Measurements from ENCODE around the gene TTLL12. TPM values are rescaled to one million over a fixed set of nuclear protein-coding genes. Genes with fewer than 3 reads are reported as not detected.
A peak's percentile ranks its signal among the peaks of the same experiment; 100 is the strongest.
"Not testable (repeated sequence)": the region's sequence is repeated elsewhere in the genome, so short reads cannot be mapped to it uniquely, and the experiment has no call there.

TTLL12 gene
- total RNA-seq, 2 experiments from 2014 or later, result 66.5 to 71.5 TPM

DNA sequence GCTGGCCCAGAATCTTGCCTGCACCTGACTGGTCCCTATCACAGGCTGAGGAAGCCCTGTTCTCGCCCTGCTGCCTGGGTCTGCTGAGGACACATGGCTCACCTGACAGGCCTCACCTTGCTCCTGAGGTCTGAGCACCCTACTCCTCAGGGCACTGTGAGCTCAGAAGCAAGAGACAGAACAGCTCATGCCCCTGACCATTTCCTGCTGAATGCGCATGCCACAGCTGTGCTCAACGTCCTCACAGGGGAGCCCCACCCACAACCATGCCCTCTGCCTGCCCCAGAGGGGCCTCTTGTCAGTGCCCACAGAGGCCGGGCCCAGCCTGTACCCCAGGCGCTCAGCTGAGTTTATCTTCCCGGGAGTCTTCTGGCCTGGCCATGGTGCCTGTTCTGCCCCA is 38.4 kb downstream of the TTLL12 start:
- H3K79me2 ChIP-seq (ENCODE audit: insufficient read depth, low read depth, low read length), result no peaks in the 10 kb centered on the region
- peak overlapping the region; percentile 60 for H2AFZ ChIP-seq (ENCODE audit: low read length)
- H3K4me1 ChIP-seq (ENCODE audit: insufficient read depth, low read length, poor library complexity, severe bottlenecking), result peaks cover 51% of the 10 kb centered on the region
- ChIA-PET POLR2A (interaction anchor here (0.6 to 1.0 kb wide), 2 partner anchors 39 to 375 kb away, joined by 3 to 5 read pairs; no protein-coding TSS in a partner anchor), CTCF (ENCODE audit: unreplicated experiment) (no interaction called here)
- peak overlapping the region; percentile 9 for H3K27ac ChIP-seq (ENCODE audit: low read depth, low read length, poor library complexity, severe bottlenecking)
- no peaks in the 10 kb centered on the region for H3K36me3 ChIP-seq (ENCODE audit: insufficient read depth, low read length)
- intact Hi-C loops (cut with micrococcal nuclease; ENCODE audit: unreplicated experiment), result no loop called here
- TF ChIP-seq, protein P1, sequence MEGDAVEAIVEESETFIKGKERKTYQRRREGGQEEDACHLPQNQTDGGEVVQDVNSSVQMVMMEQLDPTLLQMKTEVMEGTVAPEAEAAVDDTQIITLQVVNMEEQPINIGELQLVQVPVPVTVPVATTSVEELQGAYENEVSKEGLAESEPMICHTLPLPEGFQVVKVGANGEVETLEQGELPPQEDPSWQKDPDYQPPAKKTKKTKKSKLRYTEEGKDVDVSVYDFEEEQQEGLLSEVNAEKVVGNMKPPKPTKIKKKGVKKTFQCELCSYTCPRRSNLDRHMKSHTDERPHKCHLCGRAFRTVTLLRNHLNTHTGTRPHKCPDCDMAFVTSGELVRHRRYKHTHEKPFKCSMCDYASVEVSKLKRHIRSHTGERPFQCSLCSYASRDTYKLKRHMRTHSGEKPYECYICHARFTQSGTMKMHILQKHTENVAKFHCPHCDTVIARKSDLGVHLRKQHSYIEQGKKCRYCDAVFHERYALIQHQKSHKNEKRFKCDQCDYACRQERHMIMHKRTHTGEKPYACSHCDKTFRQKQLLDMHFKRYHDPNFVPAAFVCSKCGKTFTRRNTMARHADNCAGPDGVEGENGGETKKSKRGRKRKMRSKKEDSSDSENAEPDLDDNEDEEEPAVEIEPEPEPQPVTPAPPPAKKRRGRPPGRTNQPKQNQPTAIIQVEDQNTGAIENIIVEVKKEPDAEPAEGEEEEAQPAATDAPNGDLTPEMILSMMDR (conservative IDR thresholded peaks at IDR 0.05; ENCODE audit: low read length), result no peak
- TF ChIP-seq EZH2phosphoT487 (IDR thresholded peaks at IDR 0.05; ENCODE audit: borderline replicate concordance, low read depth, low read length), result no peak
- DNase-seq (ENCODE audit: low spot score), result peak; percentile 42
- H3K4me2 ChIP-seq (ENCODE audit: low read length), result peak overlapping the region; percentile 28
- no peaks in the 10 kb centered on the region for H4K20me1 ChIP-seq (ENCODE audit: insufficient read depth, low read length)
- BruUV-seq (replicated peaks), result no TSS peak
- H3K9me2 ChIP-seq (ENCODE audit: insufficient read depth, low read length), result no peaks in the 10 kb centered on the region
- H3K9me3 ChIP-seq (ENCODE audit: low read length), result no peaks in the 10 kb centered on the region
- H3K4me3 ChIP-seq (ENCODE audit: low read depth, low read length, poor library complexity, severe bottlenecking), result no peak overlapping the region

DNA sequence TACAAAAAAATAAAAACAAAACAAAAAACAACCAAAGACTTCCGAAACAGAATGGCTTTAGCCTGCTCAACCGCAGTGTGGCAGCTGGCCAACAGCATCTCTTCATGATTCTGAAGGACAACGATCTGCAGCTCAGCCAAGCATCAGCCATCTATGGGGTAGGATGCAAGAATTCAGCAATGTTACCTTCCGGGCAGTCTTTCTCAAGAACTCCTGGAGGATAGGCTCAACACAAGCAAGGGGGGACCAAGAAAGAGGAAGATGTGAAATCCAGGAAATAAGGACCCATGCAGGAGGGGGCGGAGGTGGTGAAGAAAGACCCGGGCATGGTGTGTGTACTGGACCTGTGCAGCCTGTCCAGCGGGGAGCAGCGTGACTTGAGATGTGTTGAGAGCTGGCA is 39.1 kb downstream of the TTLL12 start:
- POLR2A ChIA-PET, result interaction anchor here (0.6 to 1.1 kb wide), 2 partner anchors 34 to 375 kb away, joined by 3 to 5 read pairs; no protein-coding TSS in a partner anchor
- DNase-seq (ENCODE audit: low spot score), result peak; percentile 56
- no TSS peak for BruUV-seq (replicated peaks)
- no peaks in the 10 kb centered on the region; the same call in 1 of the 2 replicates for H3K79me2 ChIP-seq (ENCODE audit: insufficient read depth, low read depth, low read length)
- H4K20me1 ChIP-seq (ENCODE audit: insufficient read depth, low read length), result no peaks in the 10 kb centered on the region
- peak overlapping the region; percentile 93 for H2AFZ ChIP-seq (ENCODE audit: low read length)
- no peaks in the 10 kb centered on the region for H3K9me2 ChIP-seq (ENCODE audit: insufficient read depth, low read length)
- intact Hi-C loops (cut with micrococcal nuclease; ENCODE audit: unreplicated experiment), result no loop called here
- H3K4me3 ChIP-seq (ENCODE audit: low read depth, low read length, poor library complexity, severe bottlenecking), result peak overlapping the region; percentile 61
- H3K36me3 ChIP-seq (ENCODE audit: insufficient read depth, low read length), result no peaks in the 10 kb centered on the region
- H3K27ac ChIP-seq (ENCODE audit: low read depth, low read length, poor library complexity, severe bottlenecking), result peak overlapping the region; percentile 82
- CTCF ChIA-PET (ENCODE audit: unreplicated experiment), result interaction anchor here (1.8 kb wide), 1 partner anchor 39 kb away, joined by 8 read pairs; the partner anchor contains the start of gene TTLL12
- TF ChIP-seq EZH2phosphoT487 (IDR thresholded peaks at IDR 0.05; ENCODE audit: borderline replicate concordance, low read depth, low read length), result no peak
- TF ChIP-seq, protein P1 (conservative IDR thresholded peaks at IDR 0.05; ENCODE audit: low read length), result no peak
- H3K4me2 ChIP-seq (ENCODE audit: low read length), result peak overlapping the region; percentile 92
- no peaks in the 10 kb centered on the region for H3K9me3 ChIP-seq (ENCODE audit: low read length)
- peaks cover 51% of the 10 kb centered on the region for H3K4me1 ChIP-seq (ENCODE audit: insufficient read depth, low read length, poor library complexity, severe bottlenecking)

DNA sequence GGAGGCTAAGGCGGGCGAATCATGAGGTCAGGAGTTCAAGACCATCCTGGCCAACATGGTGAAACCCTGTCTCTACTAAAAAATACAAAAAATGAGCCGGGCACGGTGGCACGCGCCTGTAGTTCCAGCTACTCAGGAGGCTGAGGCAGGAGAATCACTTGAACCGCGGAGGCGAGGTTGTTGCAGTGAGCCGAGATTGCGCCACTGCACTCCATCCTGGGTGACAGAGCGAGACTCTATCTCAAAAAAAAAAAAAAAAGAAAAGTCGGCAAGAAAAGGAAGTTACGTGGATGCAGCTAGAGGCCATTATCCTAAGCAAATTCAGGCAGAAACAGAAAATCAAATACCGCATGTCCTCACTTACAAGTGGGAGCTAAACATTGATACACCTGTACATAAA is 40.6 kb downstream of the TTLL12 start:
- intact Hi-C loops (cut with micrococcal nuclease; ENCODE audit: unreplicated experiment); H3K36me3 ChIP-seq (ENCODE audit: insufficient read depth, low read length); H3K9me2 ChIP-seq (ENCODE audit: insufficient read depth, low read length); H4K20me1 ChIP-seq (ENCODE audit: insufficient read depth, low read length); H2AFZ ChIP-seq (ENCODE audit: low read length); H3K4me3 ChIP-seq (ENCODE audit: low read depth, low read length, poor library complexity, severe bottlenecking); BruUV-seq (replicated peaks); POLR2A ChIA-PET; DNase-seq (ENCODE audit: low spot score); H3K9me3 ChIP-seq (ENCODE audit: low read length): not testable (repeated sequence)
- Histone ChIP-seq H3K27ac (ENCODE audit: low read depth, low read length, poor library complexity, severe bottlenecking) (peak overlapping the region; percentile 82), H3K4me2 (ENCODE audit: low read length) (peak overlapping the region; percentile 1; the same call in 1 of the 2 replicates), H3K79me2 (ENCODE audit: insufficient read depth, low read depth, low read length) (peaks cover 10% of the 10 kb centered on the region), H3K4me1 (ENCODE audit: insufficient read depth, low read length, poor library complexity, severe bottlenecking) (peaks cover 50% of the 10 kb centered on the region)
- CTCF ChIA-PET (ENCODE audit: unreplicated experiment), result interaction anchor here (1.8 kb wide), 1 partner anchor 41 kb away, joined by 8 read pairs; the partner anchor contains the start of gene TTLL12

DNA sequence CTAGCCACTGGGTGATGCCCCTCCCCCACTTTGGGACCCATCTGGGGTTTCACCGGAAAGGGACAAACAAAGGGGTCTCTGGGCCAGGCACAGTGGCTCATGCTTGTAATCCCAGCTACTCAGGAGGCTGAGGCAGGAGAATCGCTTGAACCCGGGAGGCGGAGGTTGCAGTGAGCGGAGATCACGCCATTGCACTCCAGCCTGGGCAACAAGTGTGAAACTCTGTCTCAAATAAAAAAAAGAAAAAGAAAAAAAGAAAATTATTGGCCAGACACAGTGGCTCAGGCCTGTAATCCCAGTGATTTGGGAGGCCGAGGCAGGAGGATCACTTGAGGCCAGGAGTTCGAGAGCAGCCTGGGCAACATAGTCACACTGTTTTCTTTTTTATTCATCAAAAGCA is 41.6 kb downstream of the TTLL12 start:
- H3K4me3 ChIP-seq (ENCODE audit: low read depth, low read length, poor library complexity, severe bottlenecking); H3K9me2 ChIP-seq (ENCODE audit: insufficient read depth, low read length); H3K27ac ChIP-seq (ENCODE audit: low read depth, low read length, poor library complexity, severe bottlenecking); DNase-seq (ENCODE audit: low spot score); H4K20me1 ChIP-seq (ENCODE audit: insufficient read depth, low read length); BruUV-seq (replicated peaks); H3K9me3 ChIP-seq (ENCODE audit: low read length); H3K4me2 ChIP-seq (ENCODE audit: low read length); intact Hi-C loops (cut with micrococcal nuclease; ENCODE audit: unreplicated experiment); CTCF ChIA-PET (ENCODE audit: unreplicated experiment): not testable (repeated sequence)
- Histone ChIP-seq H3K36me3 (ENCODE audit: insufficient read depth, low read length) (peaks cover 14% of the 10 kb centered on the region), H3K79me2 (ENCODE audit: insufficient read depth, low read depth, low read length) (peaks cover 17% of the 10 kb centered on the region), H2AFZ (ENCODE audit: low read length) (peak overlapping the region; percentile 10; the same call in 1 of the 2 replicates), H3K4me1 (ENCODE audit: insufficient read depth, low read length, poor library complexity, severe bottlenecking) (peaks cover 50% of the 10 kb centered on the region)
- POLR2A ChIA-PET, result interaction anchor here (0.7 kb wide), 1 partner anchor 50 kb away, joined by 3 read pairs; no protein-coding TSS in a partner anchor

Measured in OCI-LY7 (cell line).